HG02852 (cell line): ENCODE results near the gene TBC1D12.
"Not testable (repeated sequence)": the region's sequence is repeated elsewhere in the genome, so short reads cannot be mapped to it uniquely, and the experiment has no call there.

Source experiments
- ATAC-seq: cut with Tn5 transposase; IDR thresholded peaks from one replicate; pipeline ENCODE4 v1.9.1; 2021; ENCODE audit warnings: mild to moderate bottlenecking, moderate library complexity; ENCODE audit not compliant: unreplicated experiment

TBC1D12 gene

GRCh38 chr10:94533027-94533426, 130.7 kb downstream of the TBC1D12 start:
- no peak for ATAC-seq

GRCh38 chr10:94542282-94542681, 139.9 kb downstream of the TBC1D12 start:
- not testable (repeated sequence) for ATAC-seq

DNA sequence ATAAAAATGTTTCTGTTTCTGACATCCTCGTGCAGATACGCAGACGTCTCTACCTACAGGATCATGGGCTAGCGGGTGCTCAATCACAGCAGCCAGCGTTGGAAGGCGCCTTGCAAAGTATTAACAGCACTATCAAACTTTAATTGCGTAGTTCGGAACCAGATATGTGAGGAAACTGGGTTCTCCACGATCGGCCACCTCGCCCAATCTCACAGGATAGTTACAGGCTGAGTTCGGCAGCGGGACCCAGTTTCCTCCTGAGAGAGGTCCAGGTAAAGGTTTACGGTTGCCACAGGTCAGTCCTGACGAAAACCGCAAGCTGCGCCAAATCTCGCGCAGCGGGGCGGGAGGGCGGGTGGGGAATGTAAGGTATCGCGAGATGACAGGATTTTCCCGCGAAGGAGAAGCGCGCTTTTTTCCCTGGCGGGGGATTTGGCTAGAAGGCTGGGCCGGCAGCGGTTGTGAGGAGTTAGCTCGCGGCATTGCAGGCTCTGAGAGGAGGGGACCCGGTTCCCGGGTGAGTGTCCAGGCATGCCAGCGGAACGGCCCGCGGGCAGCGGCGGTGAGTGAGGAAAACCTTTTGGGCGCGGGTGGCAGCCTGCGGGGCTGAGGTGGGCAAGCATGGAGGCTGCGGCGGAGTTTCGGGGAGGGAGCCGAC, 143.2 kb downstream of the TBC1D12 start, which contains the start of gene HELLS:
HELLS (plus strand) TSS at position 398 of the 658 bp plus-strand sequence; CDS start at position 532, 134 bp downstream.
- peak; percentile 81 for ATAC-seq

DNA sequence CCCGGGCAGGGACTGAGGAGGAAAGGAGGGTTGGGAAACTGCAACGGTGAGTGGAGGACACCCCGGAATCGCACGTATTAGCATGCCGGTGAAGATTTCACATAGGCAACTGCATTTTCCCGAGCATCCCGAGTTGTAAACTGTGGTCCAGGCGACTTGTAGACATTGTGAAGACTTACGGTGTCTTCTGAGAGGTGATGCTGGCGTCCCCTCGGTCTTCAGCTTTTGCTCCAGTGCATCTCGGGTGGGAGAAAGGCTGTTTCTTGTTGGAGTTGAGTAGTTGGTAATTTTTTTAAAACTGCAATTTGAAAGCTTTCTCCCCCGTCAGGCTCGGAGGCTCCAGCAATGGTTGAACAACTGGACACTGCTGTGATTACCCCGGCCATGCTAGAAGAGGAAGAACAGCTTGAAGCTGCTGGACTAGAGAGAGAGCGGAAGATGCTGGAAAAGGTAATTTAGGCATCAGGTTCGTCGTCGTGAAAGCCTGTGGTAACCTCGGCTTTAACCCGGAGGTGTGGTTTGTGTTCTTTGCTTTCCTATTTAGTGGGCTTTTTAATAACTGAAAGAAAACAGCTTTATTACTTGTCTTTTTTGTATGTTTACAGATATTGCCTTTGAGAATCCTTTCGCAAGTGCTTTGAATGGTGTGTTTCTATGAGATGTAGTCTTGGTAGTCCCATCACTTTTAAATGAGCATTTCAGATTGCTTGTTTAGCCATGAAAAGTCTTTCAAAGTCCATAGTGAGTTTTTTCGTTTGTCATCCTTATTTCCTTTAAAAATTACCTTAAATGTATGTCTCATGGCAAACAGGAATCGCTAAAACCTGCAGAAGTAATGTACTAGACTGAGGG, 143.9 kb downstream of the TBC1D12 start:
- ATAC-seq = no peak

- ATAC-seq = no peak
Observed at GRCh38 chr10:94546901-94547185, 144.5 kb downstream of the TBC1D12 start.

GRCh38 chr10:94549221-94549620, 146.9 kb downstream of the TBC1D12 start:
- no peak for ATAC-seq

DNA sequence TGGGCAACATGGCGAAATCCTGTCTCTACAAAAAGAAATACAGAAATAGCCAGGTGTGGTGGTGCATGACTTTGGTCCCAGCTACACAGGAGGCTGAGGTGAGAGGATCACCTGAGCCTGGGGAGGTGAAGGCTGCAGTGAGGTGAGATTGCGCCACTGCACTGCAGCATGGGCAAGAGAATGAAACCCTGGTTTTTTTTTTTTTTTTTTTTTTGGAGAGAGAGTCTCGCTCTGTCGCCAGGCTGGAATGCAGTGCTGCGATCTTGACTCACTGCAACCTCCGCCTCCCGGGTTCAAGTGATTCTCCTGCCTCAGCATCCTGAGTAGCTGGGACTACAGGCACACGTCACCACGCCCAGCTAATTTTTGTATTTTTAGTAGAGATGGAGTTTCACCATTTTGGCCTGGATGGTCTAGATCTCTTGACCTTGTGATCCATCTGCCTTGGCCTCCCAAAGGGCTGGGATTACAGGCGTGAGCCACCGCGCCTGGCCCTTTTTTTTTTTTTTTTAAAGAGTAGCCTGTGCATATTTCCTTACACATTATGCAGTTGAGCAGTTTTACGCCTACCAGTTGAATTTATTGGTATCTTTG, 165.5 kb downstream of the TBC1D12 start:
- ATAC-seq = not testable (repeated sequence)

GRCh38 chr10:94571081-94571480, 168.7 kb downstream of the TBC1D12 start:
- ATAC-seq = no peak

- no peak for ATAC-seq
Observed at GRCh38 chr10:94571528-94571927, 169.2 kb downstream of the TBC1D12 start.

DNA sequence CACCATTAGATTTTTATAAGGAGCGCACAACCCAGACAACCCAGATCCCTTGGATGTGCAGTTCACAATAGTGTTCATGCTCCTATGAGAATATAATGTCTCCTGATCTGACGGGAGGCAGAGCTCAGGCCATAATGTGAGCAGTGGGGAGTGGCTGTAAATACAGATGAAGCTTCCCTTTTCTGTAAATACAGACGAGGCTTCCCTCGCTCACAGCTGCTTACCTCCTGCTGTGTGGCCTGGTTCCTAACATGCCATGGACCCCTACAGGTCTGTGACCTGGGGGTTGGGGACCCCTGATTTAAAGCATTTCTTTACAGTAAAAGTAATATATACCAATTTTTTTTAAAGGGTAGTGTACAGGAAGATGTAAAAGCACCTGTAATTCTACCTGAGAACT, 176.4 kb downstream of the TBC1D12 start:
- no peak for ATAC-seq

DNA sequence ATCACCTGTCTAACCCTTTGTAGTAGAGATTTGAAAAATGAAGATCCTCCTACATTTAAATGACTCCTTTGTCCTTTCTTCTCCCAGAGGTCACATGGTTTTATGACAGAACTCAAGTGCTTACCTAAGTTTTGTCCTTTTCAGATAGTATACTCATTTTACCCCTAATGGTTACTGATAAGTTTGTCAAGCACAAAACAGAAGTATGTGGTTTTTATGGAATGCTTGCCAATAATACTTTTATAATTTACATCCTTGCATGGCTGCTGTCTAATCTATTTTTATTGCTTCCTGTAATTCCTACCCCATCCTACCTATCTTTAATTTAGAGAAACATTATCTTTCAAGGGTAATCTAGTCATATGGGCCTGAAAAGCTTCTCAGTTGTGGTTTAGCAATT, 180.8 kb downstream of the TBC1D12 start:
- no peak for ATAC-seq
